ENCODE results near the gene SDHA.

Gene SDHA

GRCh38 chr5:198516-199196 lies 19.5 kb upstream of the SDHA start:
- no peaks in the 10 kb centered on the region for H3K4me1 ChIP-seq (ENCODE audit: control insufficient read depth, insufficient read depth, low read length)
- no CpG with 5 or more reads among the region's 21 CpGs for WGBS (ENCODE audit: insufficient coverage, insufficient read length)
- H3K27ac ChIP-seq (ENCODE audit: low read length) = no peak overlapping the region

GRCh38 chr5:199197-199949 lies 18.7 kb upstream of the SDHA start:
- Histone ChIP-seq H3K27ac (ENCODE audit: low read length) (no peak overlapping the region), H3K4me3 (ENCODE audit: low read length) (no peak overlapping the region), H3K9me3 (ENCODE audit: control insufficient read depth, insufficient read depth, low read length) (no peaks in the 10 kb centered on the region), H3K4me1 (ENCODE audit: control insufficient read depth, insufficient read depth, low read length) (no peaks in the 10 kb centered on the region), H3K27me3 (ENCODE audit: control insufficient read depth, insufficient read depth, low read length) (no peaks in the 10 kb centered on the region), H3K36me3 (ENCODE audit: control insufficient read depth, insufficient read depth, low read length) (peaks cover 3% of the 10 kb centered on the region; the same call in 1 of the 2 replicates)
- WGBS (ENCODE audit: insufficient coverage, insufficient read length) = no CpG with 5 or more reads among the region's 16 CpGs
- DNase-seq (ENCODE audit: low read depth, low spot score) = no peak

More at GRCh38 chr5:198516-199196, 19.5 kb upstream of the SDHA start:
- no peaks in the 10 kb centered on the region for H3K36me3 ChIP-seq (ENCODE audit: control insufficient read depth, insufficient read depth, low read length)
- no peaks in the 10 kb centered on the region for H3K27me3 ChIP-seq (ENCODE audit: control insufficient read depth, insufficient read depth, low read length)
- H3K9me3 ChIP-seq (ENCODE audit: control insufficient read depth, insufficient read depth, low read length) = no peaks in the 10 kb centered on the region
- no peak for DNase-seq (ENCODE audit: low read depth, low spot score)
- H3K4me3 ChIP-seq (ENCODE audit: low read length) = no peak overlapping the region

GRCh38 chr5:199950-200645 lies 18.0 kb upstream of the SDHA start:
- Histone ChIP-seq H3K36me3 (ENCODE audit: control insufficient read depth, insufficient read depth, low read length) (peaks cover 3% of the 10 kb centered on the region; the same call in 1 of the 2 replicates), H3K9me3 (ENCODE audit: control insufficient read depth, insufficient read depth, low read length) (no peaks in the 10 kb centered on the region), H3K27me3 (ENCODE audit: control insufficient read depth, insufficient read depth, low read length) (no peaks in the 10 kb centered on the region), H3K27ac (ENCODE audit: low read length) (no peak overlapping the region), H3K4me1 (ENCODE audit: control insufficient read depth, insufficient read depth, low read length) (no peaks in the 10 kb centered on the region), H3K4me3 (ENCODE audit: low read length) (no peak overlapping the region)
- DNase-seq (ENCODE audit: low read depth, low spot score) = no peak
- no CpG with 5 or more reads among the region's 23 CpGs for WGBS (ENCODE audit: insufficient coverage, insufficient read length)

- WGBS (ENCODE audit: insufficient coverage, insufficient read length) = no CpG with 5 or more reads among the region's 4 CpGs
- H3K4me1 ChIP-seq (ENCODE audit: control insufficient read depth, insufficient read depth, low read length) = no peaks in the 10 kb centered on the region
- H3K36me3 ChIP-seq (ENCODE audit: control insufficient read depth, insufficient read depth, low read length) = peaks cover 3% of the 10 kb centered on the region; the same call in 1 of the 2 replicates
- H3K27ac ChIP-seq (ENCODE audit: low read length) = no peak overlapping the region
- DNase-seq (ENCODE audit: low read depth, low spot score) = no peak
- H3K4me3 ChIP-seq (ENCODE audit: low read length) = no peak overlapping the region
- no peaks in the 10 kb centered on the region for H3K27me3 ChIP-seq (ENCODE audit: control insufficient read depth, insufficient read depth, low read length)
- H3K9me3 ChIP-seq (ENCODE audit: control insufficient read depth, insufficient read depth, low read length) = no peaks in the 10 kb centered on the region
Observed at GRCh38 chr5:200985-201384, 17.1 kb upstream of the SDHA start.

- H3K27me3 ChIP-seq (ENCODE audit: control insufficient read depth, insufficient read depth, low read length) = no peaks in the 10 kb centered on the region
- H3K36me3 ChIP-seq (ENCODE audit: control insufficient read depth, insufficient read depth, low read length) = peaks cover 3% of the 10 kb centered on the region; the same call in 1 of the 2 replicates
- WGBS (ENCODE audit: insufficient coverage, insufficient read length) = no CpG with 5 or more reads among the region's 8 CpGs
- no peak overlapping the region for H3K4me3 ChIP-seq (ENCODE audit: low read length)
- H3K27ac ChIP-seq (ENCODE audit: low read length) = no peak overlapping the region
- H3K9me3 ChIP-seq (ENCODE audit: control insufficient read depth, insufficient read depth, low read length) = no peaks in the 10 kb centered on the region
- H3K4me1 ChIP-seq (ENCODE audit: control insufficient read depth, insufficient read depth, low read length) = no peaks in the 10 kb centered on the region
- DNase-seq (ENCODE audit: low read depth, low spot score) = no peak
Observed at GRCh38 chr5:201672-202071, 16.4 kb upstream of the SDHA start.

- no peak for DNase-seq (ENCODE audit: low read depth, low spot score)
- Histone ChIP-seq H3K4me3 (ENCODE audit: low read length) (no peak overlapping the region), H3K4me1 (ENCODE audit: control insufficient read depth, insufficient read depth, low read length) (peaks cover 2% of the 10 kb centered on the region; the same call in 1 of the 2 replicates), H3K36me3 (ENCODE audit: control insufficient read depth, insufficient read depth, low read length) (peaks cover 3% of the 10 kb centered on the region; the same call in 1 of the 2 replicates), H3K27ac (ENCODE audit: low read length) (no peak overlapping the region), H3K27me3 (ENCODE audit: control insufficient read depth, insufficient read depth, low read length) (no peaks in the 10 kb centered on the region), H3K9me3 (ENCODE audit: control insufficient read depth, insufficient read depth, low read length) (no peaks in the 10 kb centered on the region)
- no CpG with 5 or more reads among the region's 26 CpGs for WGBS (ENCODE audit: insufficient coverage, insufficient read length)
Observed at GRCh38 chr5:203246-203930, 14.7 kb upstream of the SDHA start.

- H3K4me1 ChIP-seq (ENCODE audit: control insufficient read depth, insufficient read depth, low read length) = peaks cover 2% of the 10 kb centered on the region; the same call in 1 of the 2 replicates
- DNase-seq (ENCODE audit: low read depth, low spot score) = no peak
- no peaks in the 10 kb centered on the region for H3K27me3 ChIP-seq (ENCODE audit: control insufficient read depth, insufficient read depth, low read length)
- peaks cover 3% of the 10 kb centered on the region; the same call in 1 of the 2 replicates for H3K36me3 ChIP-seq (ENCODE audit: control insufficient read depth, insufficient read depth, low read length)
- H3K9me3 ChIP-seq (ENCODE audit: control insufficient read depth, insufficient read depth, low read length) = no peaks in the 10 kb centered on the region
- no peak overlapping the region for H3K4me3 ChIP-seq (ENCODE audit: low read length)
- WGBS (ENCODE audit: insufficient coverage, insufficient read length) = no CpG with 5 or more reads among the region's 6 CpGs
- no peak overlapping the region for H3K27ac ChIP-seq (ENCODE audit: low read length)
Observed at GRCh38 chr5:204001-204400, 14.1 kb upstream of the SDHA start.

- Histone ChIP-seq H3K36me3 (ENCODE audit: control insufficient read depth, insufficient read depth, low read length) (peaks cover 3% of the 10 kb centered on the region; the same call in 1 of the 2 replicates), H3K9me3 (ENCODE audit: control insufficient read depth, insufficient read depth, low read length) (no peaks in the 10 kb centered on the region), H3K27ac (ENCODE audit: low read length) (no peak overlapping the region), H3K4me3 (ENCODE audit: low read length) (no peak overlapping the region), H3K4me1 (ENCODE audit: control insufficient read depth, insufficient read depth, low read length) (peaks cover 2% of the 10 kb centered on the region; the same call in 1 of the 2 replicates), H3K27me3 (ENCODE audit: control insufficient read depth, insufficient read depth, low read length) (no peaks in the 10 kb centered on the region)
- no peak for DNase-seq (ENCODE audit: low read depth, low spot score)
Observed at GRCh38 chr5:204462-204861, 13.7 kb upstream of the SDHA start.

- DNase-seq (ENCODE audit: low read depth, low spot score) = no peak
- WGBS (ENCODE audit: insufficient coverage, insufficient read length) = no CpG with 5 or more reads among the region's 30 CpGs
- Histone ChIP-seq H3K27ac (ENCODE audit: low read length) (no peak overlapping the region), H3K9me3 (ENCODE audit: control insufficient read depth, insufficient read depth, low read length) (no peaks in the 10 kb centered on the region), H3K36me3 (ENCODE audit: control insufficient read depth, insufficient read depth, low read length) (peaks cover 3% of the 10 kb centered on the region; the same call in 1 of the 2 replicates), H3K4me3 (ENCODE audit: low read length) (no peak overlapping the region), H3K4me1 (ENCODE audit: control insufficient read depth, insufficient read depth, low read length) (peaks cover 2% of the 10 kb centered on the region; the same call in 1 of the 2 replicates), H3K27me3 (ENCODE audit: control insufficient read depth, insufficient read depth, low read length) (no peaks in the 10 kb centered on the region)
Observed at GRCh38 chr5:204966-205670, 13.0 kb upstream of the SDHA start.

Data from iPS DF 6.9 (cell line).